PC-3 (cell line): ENCODE results near the gene ZNF155.

Source experiments
- CTCF ChIP-seq: fragments of 300-600 bp; sonication (generic); conservative IDR thresholded peaks from 2 replicates; pipeline ENCODE4 v1.5.1; 2017; ENCODE audit warnings: antibody characterized with exemption, low read depth, mild to moderate bottlenecking, low read length
- EZH2phosphoT487 ChIP-seq: fragments of 300-600 bp; sonication (generic); IDR thresholded peaks from 2 replicates; pipeline ENCODE4 v1.6.1; 2018; ENCODE audit warnings: mild to moderate bottlenecking, antibody characterized with exemption, low read length, borderline replicate concordance

DNA sequence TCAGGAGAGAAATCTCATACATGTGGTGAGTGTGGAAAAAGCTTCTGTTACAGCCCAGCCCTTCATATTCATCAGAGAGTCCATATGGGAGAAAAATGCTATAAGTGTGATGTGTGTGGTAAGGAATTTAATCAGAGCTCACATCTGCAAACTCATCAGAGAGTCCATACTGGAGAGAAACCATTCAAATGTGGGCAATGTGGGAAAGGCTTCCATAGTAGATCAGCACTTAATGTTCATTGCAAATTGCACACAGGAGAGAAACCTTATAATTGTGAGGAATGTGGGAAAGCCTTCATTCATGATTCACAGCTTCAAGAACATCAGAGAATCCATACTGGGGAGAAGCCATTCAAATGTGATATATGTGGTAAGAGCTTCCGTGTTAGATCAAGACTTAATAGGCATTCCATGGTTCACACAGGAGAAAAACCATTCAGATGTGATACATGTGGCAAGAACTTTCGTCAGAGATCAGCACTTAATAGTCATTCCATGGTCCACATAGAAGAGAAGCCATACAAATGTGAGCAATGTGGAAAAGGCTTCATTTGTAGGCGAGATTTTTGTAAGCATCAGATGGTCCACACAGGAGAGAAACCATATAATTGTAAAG, 17.8 kb upstream of the ZNF155 start:
- TF ChIP-seq CTCF (no peak), EZH2phosphoT487 (no peak)
